ENCODE results near the gene LRRC36.

GRCh38 chr16:67409631-67410030, 83.0 kb downstream of the LRRC36 start:
- TF ChIP-seq CTCF (IDR thresholded peaks at IDR 0.05) (no peak), POLR2A (IDR thresholded peaks at IDR 0.05) (no peak)
